H9 (cell line): Measurements from ENCODE around the gene WHRN. TPM values are rescaled to one million over a fixed set of nuclear protein-coding genes. Genes with fewer than 3 reads are reported as not detected.

Experiments used
- DNase-seq: peaks from one replicate; pipeline ENCODE4 v3.0.0-alpha.2; 2017
- H2AFZ ChIP-seq: one replicate; pipeline ENCODE4 v1.6.1; 2013; ENCODE audit warnings: mild to moderate bottlenecking, low read length, control low read depth, moderate library complexity
- H2AK5ac ChIP-seq: 2 replicates; pipeline ENCODE4 v1.6.1; 2013; ENCODE audit warnings: low read length, control low read depth, mixed read lengths; ENCODE audit not compliant: insufficient read length
- H2BK120ac ChIP-seq: one replicate; pipeline ENCODE4 v1.6.1; 2013; ENCODE audit warnings: low read depth, mild to moderate bottlenecking, low read length, control low read depth, inconsistent platforms; ENCODE audit not compliant: poor library complexity, severe bottlenecking
- H2BK12ac ChIP-seq: 2 replicates; pipeline ENCODE4 v1.6.1; 2013; ENCODE audit warnings: low read length, control low read depth, mixed read lengths, low read depth; ENCODE audit not compliant: insufficient read length
- H2BK15ac ChIP-seq: 2 replicates; pipeline ENCODE4 v1.6.1; 2013; ENCODE audit warnings: low read depth, low read length, control low read depth
- H2BK20ac ChIP-seq: one replicate; pipeline ENCODE4 v1.6.1; 2013; ENCODE audit warnings: low read depth, mild to moderate bottlenecking, low read length, control low read depth, inconsistent platforms; ENCODE audit not compliant: poor library complexity, severe bottlenecking
- H2BK5ac ChIP-seq: 2 replicates; pipeline ENCODE4 v1.6.1; 2013; ENCODE audit warnings: low read length, control low read depth, mixed read lengths; ENCODE audit not compliant: insufficient read length
- H3K14ac ChIP-seq: 2 replicates; pipeline ENCODE4 v1.6.1; 2013; ENCODE audit warnings: low read length, control low read depth; ENCODE audit not compliant: insufficient read depth
- H3K18ac ChIP-seq: 2 replicates; pipeline ENCODE4 v1.6.1; 2013; ENCODE audit warnings: low read depth, mild to moderate bottlenecking, mixed read lengths, low read length, control low read depth; ENCODE audit not compliant: insufficient read length
- H3K23ac ChIP-seq: 2 replicates; pipeline ENCODE4 v1.6.1; 2013; ENCODE audit warnings: low read length, control low read depth, mixed read lengths, low read depth; ENCODE audit not compliant: insufficient read length
- H3K23me2 ChIP-seq: 2 replicates; pipeline ENCODE4 v1.6.1; 2013; ENCODE audit warnings: low read depth, mild to moderate bottlenecking, mixed read lengths, low read length, control low read depth; ENCODE audit not compliant: insufficient read length, poor library complexity, severe bottlenecking
- H3K27ac ChIP-seq: 2 replicates; pipeline ENCODE4 v1.5.1; 2013; ENCODE audit warnings: low read length, control low read depth, mixed read lengths, low read depth; ENCODE audit not compliant: insufficient read length
- H3K27me3 ChIP-seq: 2 replicates; pipeline ENCODE4 v1.6.1; 2013; ENCODE audit warnings: low read length, control low read depth, inconsistent platforms; ENCODE audit not compliant: insufficient read depth
- H3K4ac ChIP-seq: 2 replicates; pipeline ENCODE4 v1.6.1; 2013; ENCODE audit warnings: low read depth, mild to moderate bottlenecking, control low read depth, inconsistent platforms, low read length, moderate library complexity
- H3K4me1 ChIP-seq: 2 replicates; pipeline ENCODE4 v1.6.1; 2013; ENCODE audit warnings: low read length, control low read depth, inconsistent platforms; ENCODE audit not compliant: insufficient read depth
- H3K4me2 ChIP-seq: 2 replicates; pipeline ENCODE4 v1.6.1; 2013; ENCODE audit warnings: low read length, control low read depth, mixed read lengths; ENCODE audit not compliant: insufficient read length, insufficient read depth
- H3K56ac ChIP-seq: 2 replicates; pipeline ENCODE4 v1.6.1; 2013; ENCODE audit warnings: low read depth, mild to moderate bottlenecking, mixed read lengths, low read length, control low read depth; ENCODE audit not compliant: insufficient read length
- H3K79me1 ChIP-seq: 2 replicates; pipeline ENCODE4 v1.6.1; 2013; ENCODE audit warnings: low read depth, mild to moderate bottlenecking, moderate library complexity, low read length, control low read depth, inconsistent platforms; ENCODE audit not compliant: insufficient read depth, poor library complexity, severe bottlenecking
- H3K79me2 ChIP-seq: 2 replicates; pipeline ENCODE4 v1.6.1; 2013; ENCODE audit warnings: low read length, control low read depth, inconsistent platforms; ENCODE audit not compliant: insufficient read depth
- H3K9ac ChIP-seq: 2 replicates; pipeline ENCODE4 v1.6.1; 2013; ENCODE audit warnings: low read length, control low read depth, mixed read lengths; ENCODE audit not compliant: insufficient read length; ENCODE audit errors: extremely low read depth
- H3K9me3 ChIP-seq: one replicate; pipeline ENCODE4 v1.6.1; 2013; ENCODE audit warnings: low read depth, low read length, inconsistent platforms; ENCODE audit not compliant: control insufficient read depth
- H3T11ph ChIP-seq: one replicate; pipeline ENCODE4 v1.6.1; 2013; ENCODE audit warnings: mild to moderate bottlenecking, low read length, control low read depth, inconsistent platforms
- H4K20me1 ChIP-seq: one replicate; pipeline ENCODE4 v1.6.1; 2013; ENCODE audit not compliant: control insufficient read depth, insufficient read length, insufficient read depth
- H4K5ac ChIP-seq: 2 replicates; pipeline ENCODE4 v1.6.1; 2013; ENCODE audit warnings: low read depth, mild to moderate bottlenecking, mixed read lengths, low read length, control low read depth; ENCODE audit not compliant: insufficient read length
- H4K8ac ChIP-seq: replicated peaks from 2 replicates; pipeline ENCODE4 v1.6.1; 2013; ENCODE audit warnings: low read length, control low read depth, mixed read lengths, low read depth; ENCODE audit not compliant: insufficient read length
- H4K91ac ChIP-seq: 2 replicates; pipeline ENCODE4 v1.6.1; 2013; ENCODE audit warnings: low read depth, mild to moderate bottlenecking, moderate library complexity, mixed read lengths, low read length, control low read depth; ENCODE audit not compliant: insufficient read length
- H3K27ac Mint-ChIP-seq, 3 experiments: 2 replicates in 2 of 3; 3 replicates in 1 of 3; pipeline ENCODE4 v1.8.0; 2020 to 2021; ENCODE audit warnings: mixed read lengths in 3 of 3, mild to moderate bottlenecking in 1 of 3, moderate library complexity in 1 of 3
- H3K27me3 Mint-ChIP-seq: 2 replicates; pipeline ENCODE4 v1.8.0; 2021; ENCODE audit warnings: low read depth, mild to moderate bottlenecking, moderate library complexity, mixed read lengths
- H3K36me3 Mint-ChIP-seq, 3 experiments: 2 replicates in 2 of 3; 3 replicates in 1 of 3; pipeline ENCODE4 v1.8.0; 2020 to 2021; ENCODE audit warnings: low read depth in 3 of 3, mixed read lengths in 3 of 3; ENCODE audit not compliant: insufficient read depth in 1 of 3
- H3K4me1 Mint-ChIP-seq, 2 experiments: 2 replicates each; pipeline ENCODE4 v1.8.0; 2020; ENCODE audit warnings: mixed read lengths in 2 of 2
- H3K4me3 Mint-ChIP-seq, 2 experiments: 2 replicates in 1 of 2; 3 replicates in 1 of 2; pipeline ENCODE4 v1.8.0; 2020 to 2021; ENCODE audit warnings: mild to moderate bottlenecking in 2 of 2, mixed read lengths in 2 of 2, moderate library complexity in 1 of 2
- H3K9me3 Mint-ChIP-seq, 2 experiments: 2 replicates in 1 of 2; 3 replicates in 1 of 2; pipeline ENCODE4 v1.8.0; 2020; ENCODE audit warnings: mild to moderate bottlenecking in 2 of 2, mixed read lengths in 2 of 2, moderate library complexity in 1 of 2
- WGBS: extraction: QIAGEN DNeasy Blood & Tissue Kit; methylation state at CpG from one replicate; pipeline ENCODE4 v1.1.7; 2013; ENCODE audit warnings: missing lambda C conversion rate, low lambda C conversion rate, mixed read lengths; ENCODE audit not compliant: insufficient read length; ENCODE audit errors: extremely low coverage; 5-methylcytosine and 5-hydroxymethylcytosine counted together
- total RNA-seq: library from RNA; stranded (reverse); gene quantifications from 2 replicates; pipeline ENCODE4 v1.2.1, GENCODE V29; 2021
- TF ChIP-seq, protein P1 (sequence below): fragments of 200-600 bp; sonication (generic); conservative IDR thresholded peaks from 3 replicates; pipeline ENCODE4 v1.8.0; 2021; ENCODE audit warnings: antibody characterized with exemption, mild to moderate bottlenecking

WHRN gene
- total RNA-seq, 1 experiment from 2014 or later: 2.2 TPM

DNA sequence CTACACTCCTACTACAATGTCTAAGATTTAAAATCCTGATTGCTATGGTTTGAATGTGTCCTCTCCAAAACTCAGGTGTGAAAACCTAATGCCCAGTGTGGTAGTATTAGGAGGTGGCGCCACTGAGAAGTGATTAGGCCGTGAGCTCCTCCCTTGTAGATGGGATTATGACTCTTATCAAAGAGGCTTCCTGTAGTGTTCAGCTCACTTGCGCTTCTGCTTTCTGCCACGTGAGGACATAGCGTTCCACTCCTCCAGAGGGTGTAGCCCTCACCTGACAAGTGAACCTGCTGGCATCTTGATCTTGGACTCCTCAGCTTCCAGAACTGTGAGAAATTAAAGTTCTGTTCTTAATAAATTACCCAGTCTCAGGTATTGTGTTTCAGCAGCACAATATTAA, 33.0 kb upstream of the WHRN start:
- H3K9me3 Mint-ChIP-seq: no peaks in the 10 kb centered on the region
- H3K4me2 ChIP-seq: no peak overlapping the region
- H2BK5ac ChIP-seq: no peak overlapping the region
- peak overlapping the region; percentile 51 for H2AFZ ChIP-seq
- no peak overlapping the region for H2BK120ac ChIP-seq
- H4K5ac ChIP-seq: no peak overlapping the region
- no peak overlapping the region for H4K8ac ChIP-seq
- DNase-seq: peak; percentile 78
- no peaks in the 10 kb centered on the region for H3K79me2 ChIP-seq
- H2BK15ac ChIP-seq: no peak overlapping the region
- peaks cover 4% of the 10 kb centered on the region for H3K27me3 Mint-ChIP-seq
- H3K79me1 ChIP-seq: no peaks in the 10 kb centered on the region
- H3K4me1 ChIP-seq: no peaks in the 10 kb centered on the region
- no peak overlapping the region for H3K56ac ChIP-seq
- no peaks in the 10 kb centered on the region for H4K20me1 ChIP-seq
- H3K23me2 ChIP-seq: no peaks in the 10 kb centered on the region
- no peak overlapping the region for H3K18ac ChIP-seq
- H3K27me3 ChIP-seq: no peaks in the 10 kb centered on the region
- H3K4me3 Mint-ChIP-seq: no peak overlapping the region
- H4K91ac ChIP-seq: no peak overlapping the region
- peaks cover 8 to 13% of the 10 kb centered on the region in 2 experiments for H3K4me1 Mint-ChIP-seq
- no CpG with 5 or more reads among the region's 5 CpGs for WGBS
- no peak overlapping the region for H2BK20ac ChIP-seq
- H3K23ac ChIP-seq: no peak overlapping the region
- no peak overlapping the region for H2AK5ac ChIP-seq
- H3K36me3 Mint-ChIP-seq: no peaks in the 10 kb centered on the region; a peak in 1 of 7 replicates
- no peak overlapping the region for H2BK12ac ChIP-seq
- TF ChIP-seq, protein P1, sequence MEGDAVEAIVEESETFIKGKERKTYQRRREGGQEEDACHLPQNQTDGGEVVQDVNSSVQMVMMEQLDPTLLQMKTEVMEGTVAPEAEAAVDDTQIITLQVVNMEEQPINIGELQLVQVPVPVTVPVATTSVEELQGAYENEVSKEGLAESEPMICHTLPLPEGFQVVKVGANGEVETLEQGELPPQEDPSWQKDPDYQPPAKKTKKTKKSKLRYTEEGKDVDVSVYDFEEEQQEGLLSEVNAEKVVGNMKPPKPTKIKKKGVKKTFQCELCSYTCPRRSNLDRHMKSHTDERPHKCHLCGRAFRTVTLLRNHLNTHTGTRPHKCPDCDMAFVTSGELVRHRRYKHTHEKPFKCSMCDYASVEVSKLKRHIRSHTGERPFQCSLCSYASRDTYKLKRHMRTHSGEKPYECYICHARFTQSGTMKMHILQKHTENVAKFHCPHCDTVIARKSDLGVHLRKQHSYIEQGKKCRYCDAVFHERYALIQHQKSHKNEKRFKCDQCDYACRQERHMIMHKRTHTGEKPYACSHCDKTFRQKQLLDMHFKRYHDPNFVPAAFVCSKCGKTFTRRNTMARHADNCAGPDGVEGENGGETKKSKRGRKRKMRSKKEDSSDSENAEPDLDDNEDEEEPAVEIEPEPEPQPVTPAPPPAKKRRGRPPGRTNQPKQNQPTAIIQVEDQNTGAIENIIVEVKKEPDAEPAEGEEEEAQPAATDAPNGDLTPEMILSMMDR: peak; percentile 63
- H3K27ac ChIP-seq: no peak overlapping the region
- no peak overlapping the region for H3K9ac ChIP-seq
- H3K9me3 ChIP-seq: no peaks in the 10 kb centered on the region
- H3K4ac ChIP-seq: no peak overlapping the region
- H3K27ac Mint-ChIP-seq: peak overlapping the region in 1 of 3 experiments; percentile 18; a peak in 1 of 7 replicates
- no peak overlapping the region for H3K14ac ChIP-seq
- H3T11ph ChIP-seq: no peak overlapping the region
